Spleen (tissue), 7 donors: ENCODE measurements around the gene TMEM61.

Experiments
- POLR2A ChIP-seq, 3 donors: fragments of 450-650 bp; IDR thresholded peaks; one replicate each; pipeline ENCODE4 v1.5.1; 2017; ENCODE audit warnings: antibody characterized with exemption in 3 of 3, mild to moderate bottlenecking in 1 of 3
- POLR2AphosphoS5 ChIP-seq, 3 donors: sonication (generic); formaldehyde crosslinking; IDR thresholded peaks; one replicate each; pipeline ENCODE4 v1.5.1; 2017; ENCODE audit warnings: antibody characterized with exemption in 3 of 3
- TF ChIP-seq, protein P1 (sequence below), 11 experiments: fragments of 200-600 bp in 7 of 11; fragments of 450-650 bp in 4 of 11; sonication (generic) in 4 of 11; IDR thresholded peaks in 8 of 11; conservative IDR thresholded peaks in 3 of 11; 1 replicate in 7 of 11; 2 replicates in 4 of 11; pipeline versions ENCODE4 v1.4.0 to v1.8.0; 2016 to 2021; ENCODE audit warnings: antibody characterized with exemption in 11 of 11, inconsistent platforms in 4 of 11, mild to moderate bottlenecking in 1 of 11
- donor health status: DM: no; HTN: no; CAD: no; lungs with moderate emphysema.
- donor health status: DM: no; HTN: no; CAD: no.
- donor health status: DM: no; HTN: no; CAD: no.

DNA sequence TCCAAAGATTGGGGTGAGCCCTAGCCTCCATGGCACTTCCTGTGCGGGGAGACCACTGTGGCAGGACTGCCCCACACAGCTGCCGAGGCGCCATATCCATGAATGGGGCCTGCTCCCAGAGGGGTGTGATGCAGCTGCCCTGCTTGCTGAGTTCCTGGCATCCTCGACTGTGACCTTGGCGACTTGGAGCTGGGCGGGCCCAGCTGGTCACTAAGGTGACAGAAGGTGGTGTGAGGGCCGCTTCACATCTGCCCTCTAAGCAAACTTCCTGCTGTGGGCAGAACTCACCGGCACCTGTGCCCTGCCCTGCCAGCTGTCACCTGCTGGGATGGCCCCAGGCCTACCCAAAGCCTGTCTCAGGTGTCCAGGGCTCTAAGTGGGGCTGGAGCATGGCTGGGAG is 9.0 kb downstream of the TMEM61 start:
- TF ChIP-seq POLR2A (IDR thresholded peaks at IDR 0.05) (no peak), POLR2AphosphoS5 (IDR thresholded peaks at IDR 0.05) (peak in 1 of 3 donors; percentile 23)
- TF ChIP-seq, protein P1, sequence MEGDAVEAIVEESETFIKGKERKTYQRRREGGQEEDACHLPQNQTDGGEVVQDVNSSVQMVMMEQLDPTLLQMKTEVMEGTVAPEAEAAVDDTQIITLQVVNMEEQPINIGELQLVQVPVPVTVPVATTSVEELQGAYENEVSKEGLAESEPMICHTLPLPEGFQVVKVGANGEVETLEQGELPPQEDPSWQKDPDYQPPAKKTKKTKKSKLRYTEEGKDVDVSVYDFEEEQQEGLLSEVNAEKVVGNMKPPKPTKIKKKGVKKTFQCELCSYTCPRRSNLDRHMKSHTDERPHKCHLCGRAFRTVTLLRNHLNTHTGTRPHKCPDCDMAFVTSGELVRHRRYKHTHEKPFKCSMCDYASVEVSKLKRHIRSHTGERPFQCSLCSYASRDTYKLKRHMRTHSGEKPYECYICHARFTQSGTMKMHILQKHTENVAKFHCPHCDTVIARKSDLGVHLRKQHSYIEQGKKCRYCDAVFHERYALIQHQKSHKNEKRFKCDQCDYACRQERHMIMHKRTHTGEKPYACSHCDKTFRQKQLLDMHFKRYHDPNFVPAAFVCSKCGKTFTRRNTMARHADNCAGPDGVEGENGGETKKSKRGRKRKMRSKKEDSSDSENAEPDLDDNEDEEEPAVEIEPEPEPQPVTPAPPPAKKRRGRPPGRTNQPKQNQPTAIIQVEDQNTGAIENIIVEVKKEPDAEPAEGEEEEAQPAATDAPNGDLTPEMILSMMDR (IDR thresholded peaks at IDR 0.05 in 8 of 11, conservative IDR thresholded peaks at IDR 0.05 in 3 of 11) = no peak
